Camera-type eye (tissue), 1 donor: ENCODE results near the gene DYNC1I1. TPM values are rescaled to one million over a fixed set of nuclear protein-coding genes. Genes with fewer than 3 reads are reported as not detected.

Experiments used
- total RNA-seq: library from RNA; depleted of rRNA; stranded (reverse); fragments of >200 nt; gene quantifications from one replicate; pipeline ENCODE4 v1.2.3, GENCODE V29; 2014

Gene DYNC1I1
- 31.7 TPM for total RNA-seq

DNA sequence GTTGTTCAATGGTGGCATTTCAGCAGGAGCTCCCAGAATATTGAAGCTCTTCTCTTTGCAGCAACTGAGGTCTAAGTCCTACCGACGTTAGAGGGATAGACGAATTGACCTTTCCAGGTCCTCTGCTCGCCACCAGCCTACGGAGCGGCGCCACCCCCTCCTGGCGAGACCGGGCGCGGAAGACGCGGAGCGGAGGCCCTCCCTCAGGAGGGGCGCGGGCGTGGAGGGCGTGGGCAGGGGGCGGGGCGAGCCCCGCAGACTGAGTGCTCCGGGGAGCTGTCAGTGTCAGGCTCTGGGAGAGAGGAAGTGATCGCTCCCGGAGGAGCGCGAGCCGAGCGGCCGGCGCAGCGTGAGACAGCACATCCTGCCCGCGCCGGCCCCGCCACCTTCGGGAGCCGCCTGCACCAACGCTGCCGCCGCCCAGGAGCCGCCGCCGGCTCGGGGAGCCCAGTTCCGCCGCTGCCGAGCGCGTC, at the start of gene DYNC1I1:
TSS of gene DYNC1I1 (plus strand) at position 257 of the 473 bp plus-strand sequence. CDS start 32,176 bp downstream, outside the sequence.

Other genes starting within 250 kb of the DYNC1I1 start
- 8.9 TPM for gene PDK4, start 176.0 kb upstream of the DYNC1I1 start, total RNA-seq